GM04503 (cell line): ENCODE measurements around the gene CLN6.
"Not testable (repeated sequence)": the region's sequence is repeated elsewhere in the genome, so short reads cannot be mapped to it uniquely, and the experiment has no call there.

Experiments used
- DNase-seq: peaks from one replicate; pipeline ENCODE4 v3.0.0-alpha.2; 2012; ENCODE audit warnings: low read depth

Gene CLN6

DNA sequence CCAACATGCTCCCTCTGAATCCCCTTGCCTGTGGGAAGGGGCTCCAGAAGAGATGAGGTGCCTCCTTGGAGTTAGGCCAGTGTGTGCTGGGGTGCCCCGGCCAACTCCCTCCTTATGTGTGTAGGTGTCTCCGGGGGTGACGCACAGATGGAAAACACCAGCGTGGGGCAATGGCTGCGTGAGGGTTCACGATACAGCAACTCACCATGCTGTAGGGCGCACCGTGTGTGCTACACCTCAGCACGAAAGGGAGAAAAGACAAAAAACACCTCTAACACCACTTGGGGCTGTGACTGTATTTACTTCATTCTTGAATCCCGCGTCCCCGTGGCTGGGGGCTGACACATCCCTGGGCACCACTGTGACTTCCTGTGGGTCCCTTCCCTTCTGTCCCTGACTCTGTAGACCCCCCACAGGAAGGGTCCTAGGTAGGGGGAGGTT lies 22.8 kb downstream of the CLN6 start:
- DNase-seq, result no peak

GRCh38 chr15:68205954-68206539 lies 23.5 kb downstream of the CLN6 start:
- no peak for DNase-seq

GRCh38 chr15:68205558-68205944 lies 24.0 kb downstream of the CLN6 start:
- DNase-seq, result no peak

GRCh38 chr15:68204776-68205557 lies 24.6 kb downstream of the CLN6 start, which contains the start of gene CALML4:
Gene CALML4, minus strand, starts transcription at chr15:68205332. Its CDS starts 85 bp downstream, at chr15:68205247.
- DNase-seq, result no peak

DNA sequence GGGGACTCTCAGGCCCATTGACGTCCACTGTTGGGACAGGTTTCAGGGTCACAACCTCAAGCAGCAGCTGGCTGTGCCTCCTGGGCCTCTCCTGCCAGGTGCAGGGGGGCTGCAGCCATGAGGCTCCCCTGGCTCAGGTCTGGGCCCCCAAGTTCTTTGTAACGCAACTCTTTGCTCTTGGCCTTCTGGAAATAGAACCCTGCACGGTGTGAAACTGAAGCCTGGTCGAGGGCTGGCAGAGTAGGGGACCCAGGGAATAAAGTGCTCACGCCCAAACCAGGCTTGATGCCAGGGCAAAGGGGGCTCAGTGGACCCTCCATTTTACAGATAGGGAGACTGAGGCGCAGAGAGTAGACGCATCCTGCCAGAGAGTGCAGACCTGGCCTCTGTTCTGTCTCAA lies 25.2 kb downstream of the CLN6 start:
- no peak for DNase-seq

- no peak for DNase-seq
Measured at GRCh38 chr15:68203956-68204355, 25.6 kb downstream of the CLN6 start.

DNA sequence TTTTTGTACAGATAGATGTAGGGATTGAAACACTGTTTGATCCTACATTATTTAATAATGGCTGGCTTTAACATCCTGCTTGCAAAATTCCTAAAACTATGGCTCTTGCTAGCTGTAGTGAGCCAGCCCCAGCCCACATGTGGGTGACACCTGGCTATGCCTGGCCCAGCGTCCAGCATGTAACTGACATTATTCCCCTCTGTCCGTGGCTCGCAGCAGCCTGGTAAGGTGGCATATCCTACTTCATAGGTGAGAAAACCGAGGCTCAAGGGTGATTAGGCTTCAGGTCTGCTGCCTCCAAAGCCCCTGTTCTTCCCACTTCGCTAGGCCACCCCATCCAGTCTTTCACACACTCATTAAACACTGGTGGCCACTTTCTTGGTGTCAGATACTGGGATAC lies 26.0 kb downstream of the CLN6 start:
- DNase-seq, result no peak

GRCh38 chr15:68202994-68203393 lies 26.5 kb downstream of the CLN6 start:
- DNase-seq, result not testable (repeated sequence)

DNA sequence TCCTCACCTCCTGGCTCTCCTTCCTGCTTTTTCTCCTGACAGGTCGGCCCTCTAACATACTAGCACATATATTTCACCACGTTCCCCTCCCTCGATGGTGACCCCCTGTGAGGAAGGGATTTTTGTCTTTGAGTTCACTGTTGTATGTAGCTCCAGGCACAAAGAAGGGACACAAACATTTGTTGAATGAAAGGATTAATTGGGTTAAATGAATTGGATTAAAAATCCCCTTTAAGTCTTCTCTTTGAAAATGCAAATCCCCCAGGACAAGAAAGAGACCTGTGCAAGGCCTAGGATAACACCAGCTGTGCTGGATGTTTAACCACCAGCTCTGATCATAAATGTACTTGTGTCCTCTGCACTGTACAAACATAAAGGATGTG lies 27.7 kb downstream of the CLN6 start:
- DNase-seq, result no peak

DNA sequence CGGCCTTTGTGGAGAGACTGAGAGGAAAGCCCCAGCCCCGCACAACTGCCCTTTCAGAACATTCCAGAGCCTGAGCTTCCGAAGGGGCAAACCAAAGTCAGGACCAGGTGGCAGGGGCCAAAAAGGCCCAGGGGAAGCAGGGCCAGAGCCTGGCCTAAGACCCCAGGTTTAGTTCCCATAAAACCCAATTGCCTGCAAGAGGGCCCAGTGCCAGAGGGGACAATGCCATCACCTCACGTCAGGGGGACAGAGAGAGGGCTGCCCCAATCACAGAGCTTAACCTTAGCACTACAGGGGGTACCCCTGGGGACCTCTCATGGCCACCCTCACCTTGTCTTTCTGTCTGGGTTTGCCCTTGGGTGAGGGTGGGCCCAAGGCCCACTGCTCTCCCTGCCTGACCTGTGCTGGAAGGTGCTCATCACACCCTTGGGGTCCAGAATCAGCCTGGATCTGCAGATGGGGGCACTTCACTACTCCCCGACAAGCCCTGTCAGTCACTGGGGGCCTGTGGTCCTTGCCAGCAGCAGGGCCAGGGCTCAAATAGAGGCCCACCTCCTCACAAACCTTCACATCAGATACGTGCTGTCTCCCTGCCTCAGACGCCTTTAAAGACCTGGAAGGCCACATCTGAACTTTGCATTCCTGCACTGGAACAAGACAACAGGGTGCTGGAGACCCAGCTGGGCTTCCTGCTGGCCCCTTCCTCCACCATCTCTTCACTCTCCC lies 28.2 kb downstream of the CLN6 start:
- no peak for DNase-seq

DNA sequence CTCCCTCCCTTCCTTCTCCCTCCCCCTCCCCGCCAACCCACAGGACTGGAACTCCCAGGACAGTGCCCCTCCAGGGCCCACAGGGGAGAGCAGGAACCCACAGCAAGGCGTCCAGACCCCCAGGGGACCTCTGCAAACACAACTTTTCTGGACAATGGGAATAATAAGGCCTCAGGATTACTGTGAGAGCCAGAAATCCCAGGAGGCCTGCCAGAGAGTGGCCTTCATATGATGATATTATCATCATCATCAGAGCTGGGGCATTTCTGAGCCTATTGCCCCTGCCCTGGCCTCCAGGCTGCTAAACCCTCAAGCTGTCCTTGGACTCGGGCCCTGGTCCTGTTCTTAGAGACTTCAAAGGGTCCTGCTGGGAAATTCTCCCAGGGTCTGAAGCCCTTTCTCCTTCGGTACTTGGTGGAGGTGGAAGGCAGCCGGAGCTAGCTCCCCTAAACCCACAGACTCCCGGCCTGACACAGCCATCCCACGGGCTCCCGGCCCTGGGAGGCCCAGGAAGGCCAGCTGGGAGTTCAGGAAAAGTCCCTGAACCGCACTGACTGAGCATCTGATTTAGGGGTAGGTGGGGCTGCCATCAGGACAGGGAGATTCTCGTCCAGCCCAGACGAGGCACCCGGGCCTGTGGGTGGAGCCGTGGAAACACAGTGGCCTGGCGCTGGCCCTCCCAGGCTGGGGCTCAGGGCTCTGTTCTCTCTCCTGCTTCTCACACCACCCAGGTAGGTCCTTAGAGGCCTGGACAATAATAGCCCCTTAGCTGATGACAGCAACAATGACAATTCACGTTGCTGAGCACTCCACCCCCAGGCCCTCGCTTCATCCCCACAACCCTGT lies 29.3 kb downstream of the CLN6 start:
- DNase-seq, result no peak

DNA sequence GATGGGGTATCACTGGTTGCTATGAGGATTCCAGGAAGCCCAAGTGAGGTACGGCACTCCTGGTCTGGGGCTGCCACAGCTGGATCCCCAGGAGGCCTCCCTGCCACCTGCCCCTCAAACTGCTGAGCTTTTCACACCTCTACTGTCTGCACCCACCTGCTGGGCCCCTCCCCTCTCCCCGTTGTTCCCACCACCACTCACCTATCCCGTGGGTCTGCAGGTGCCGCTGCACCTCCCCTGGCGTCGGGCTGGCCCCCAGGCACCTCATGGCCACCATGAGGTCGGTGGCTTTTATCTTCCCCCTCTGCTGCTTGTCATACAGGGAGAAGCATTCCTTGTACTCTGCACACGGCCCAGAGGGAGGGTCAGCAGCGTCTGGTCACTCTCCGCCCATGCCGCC lies 30.2 kb downstream of the CLN6 start:
- DNase-seq, result no peak

DNA sequence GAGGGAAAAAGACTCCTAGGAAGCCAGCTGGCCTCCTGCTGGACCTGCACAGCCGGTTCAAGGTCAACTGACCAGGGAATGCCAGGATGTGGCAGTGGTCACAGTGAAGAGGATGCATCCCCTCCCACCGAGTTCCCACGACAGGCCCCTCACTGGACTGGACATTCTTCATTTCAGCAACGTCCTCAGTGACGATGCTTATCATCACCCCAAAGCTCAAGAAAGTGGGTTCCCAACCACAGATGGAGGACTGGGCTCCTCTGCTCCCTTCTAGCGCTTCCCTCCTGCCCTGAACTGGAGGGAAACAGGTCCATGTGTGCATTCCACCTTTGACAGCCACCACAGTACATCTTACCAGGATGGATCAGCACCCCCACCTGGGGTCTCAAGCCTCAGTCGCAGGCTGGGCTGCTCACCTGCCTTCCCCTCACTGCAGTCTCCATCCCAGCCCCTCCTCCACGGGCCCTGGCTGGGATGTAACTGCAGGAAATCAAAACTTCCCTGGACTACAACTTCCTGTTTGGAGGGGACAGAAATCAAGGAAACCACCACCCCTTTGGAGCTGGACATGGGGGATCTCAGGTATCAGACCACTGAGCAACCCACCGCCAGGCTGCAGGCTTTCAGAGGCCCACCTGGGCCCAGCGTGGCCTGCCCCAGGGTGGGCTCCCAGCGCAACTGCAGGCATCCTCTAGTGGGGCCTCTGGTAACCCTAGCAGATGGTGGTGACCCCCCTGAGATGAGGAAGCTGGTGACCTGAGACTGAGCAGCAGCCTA lies 31.7 kb downstream of the CLN6 start:
- no peak for DNase-seq

DNA sequence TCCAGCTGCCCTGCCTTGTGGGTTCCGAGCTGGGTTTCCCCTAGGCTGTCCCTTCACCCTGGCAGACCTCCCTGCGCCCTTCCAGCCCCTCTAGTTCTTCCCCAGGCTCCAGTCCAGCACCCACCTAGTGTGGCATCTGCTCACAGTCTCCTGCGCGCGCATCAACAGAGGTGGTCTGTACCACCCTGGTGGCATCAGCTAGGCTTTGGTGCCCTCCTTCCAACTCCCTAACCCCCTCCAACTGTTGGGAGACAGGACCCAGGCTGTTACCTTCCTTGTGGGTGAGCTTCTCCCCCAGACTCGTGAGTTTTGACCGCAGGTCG lies 32.4 kb downstream of the CLN6 start:
- DNase-seq, result no peak

DNA sequence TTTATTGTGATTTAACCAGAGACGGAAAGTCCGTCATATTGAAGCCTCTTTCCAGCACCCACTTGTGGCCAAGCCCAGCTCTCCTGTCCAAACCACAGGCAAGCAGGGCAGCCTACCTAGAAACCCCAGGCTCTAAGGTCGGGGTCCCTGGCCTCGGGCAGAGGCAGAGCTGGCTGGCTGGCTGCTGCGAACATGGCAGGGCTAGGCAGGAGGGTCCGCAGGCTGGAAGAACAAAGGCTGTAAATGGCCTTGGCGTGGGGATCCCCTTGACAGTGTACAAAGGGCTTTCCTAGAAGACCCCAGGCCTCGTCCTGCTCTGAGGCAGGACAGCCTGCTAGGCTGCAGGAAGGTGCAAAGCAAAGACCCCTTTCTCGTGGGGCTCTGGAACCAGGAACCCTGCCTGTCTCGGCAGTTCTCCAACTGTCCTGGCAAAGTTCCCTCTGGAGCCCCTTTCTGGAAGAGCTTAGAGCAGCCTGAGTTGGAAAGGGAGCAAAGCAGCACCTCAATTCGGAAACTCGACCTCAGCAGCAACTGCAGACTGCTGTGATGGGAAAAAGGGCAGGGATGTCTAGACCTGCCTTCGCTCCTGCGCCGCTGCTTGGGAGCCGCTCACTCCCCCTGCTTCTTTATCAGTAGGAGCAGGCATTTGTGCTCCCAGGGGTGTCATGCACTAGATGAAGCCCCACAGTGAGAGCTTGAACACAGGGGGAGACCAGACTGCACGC lies 32.9 kb downstream of the CLN6 start:
- no peak for DNase-seq

GRCh38 chr15:68195336-68196112 lies 34.0 kb downstream of the CLN6 start:
- DNase-seq, result no peak

DNA sequence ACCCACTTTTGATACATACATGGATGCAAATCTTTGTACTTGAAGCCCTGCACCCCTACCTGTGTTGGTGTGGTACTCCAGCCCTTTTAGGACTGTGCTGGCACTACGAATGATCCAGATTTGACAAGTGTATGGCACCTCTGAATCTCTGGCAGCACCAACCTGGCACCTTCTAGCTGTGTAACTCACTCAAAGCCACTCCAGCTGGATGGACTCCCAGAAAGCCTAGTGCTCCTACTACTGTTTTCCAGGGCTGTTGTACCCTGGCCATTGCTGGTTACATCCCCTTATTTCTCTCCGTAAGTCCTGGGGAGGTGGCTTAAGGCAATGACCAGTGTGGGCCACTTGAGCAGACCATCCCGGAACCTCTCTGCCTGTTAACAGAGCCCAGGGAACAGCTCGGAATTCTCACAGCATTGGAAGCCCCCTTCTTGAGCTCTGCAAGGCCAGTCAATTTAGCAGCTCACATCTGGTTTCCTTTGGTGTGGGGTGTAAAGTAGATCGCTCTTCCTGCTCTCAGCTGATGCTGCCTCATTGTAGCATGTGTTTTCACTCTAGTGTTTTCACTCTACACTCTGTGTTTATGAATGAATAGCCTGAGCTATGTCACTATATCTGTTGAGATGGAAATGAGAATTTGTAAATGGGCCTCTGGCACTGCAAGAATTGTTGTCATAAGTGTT lies 36.6 kb downstream of the CLN6 start:
- DNase-seq, result no peak

DNA sequence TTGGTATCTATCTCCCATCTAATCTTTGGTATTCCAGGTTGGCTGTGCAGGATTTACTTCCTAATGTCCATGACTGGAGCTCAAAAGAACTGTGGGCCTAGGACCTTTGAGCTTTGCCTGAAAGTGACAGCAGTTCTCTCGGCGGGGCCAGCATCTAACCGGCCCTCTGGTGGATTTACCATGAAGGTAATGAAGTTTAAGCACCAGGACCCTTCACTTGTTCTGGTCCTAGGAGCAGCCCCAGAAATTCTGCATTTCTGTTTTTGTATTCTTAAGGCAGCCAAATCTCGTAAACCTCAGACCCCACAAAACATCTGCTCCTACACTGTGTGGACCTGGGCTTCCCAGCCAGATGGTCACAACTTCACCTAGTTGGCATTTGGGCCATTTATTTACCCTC lies 37.4 kb downstream of the CLN6 start:
- no peak for DNase-seq

DNA sequence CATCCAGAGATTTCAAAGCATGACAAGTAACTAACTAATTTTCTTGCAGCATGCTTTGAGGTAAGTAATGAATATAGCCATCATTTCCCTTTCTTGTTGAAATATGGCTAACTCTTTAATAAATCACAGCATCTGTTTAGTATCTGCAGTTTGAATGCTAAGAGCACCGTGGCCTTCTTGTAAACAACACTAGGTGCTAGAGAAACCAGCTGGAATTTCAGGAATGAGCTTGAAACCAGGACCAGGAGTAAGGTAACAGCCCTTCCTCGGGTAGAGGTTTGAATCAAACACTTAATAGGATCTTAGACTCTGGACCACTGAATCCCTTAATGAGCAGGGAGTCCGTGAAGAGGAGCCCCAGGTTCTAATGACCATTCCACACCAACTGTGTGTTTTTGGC lies 38.0 kb downstream of the CLN6 start:
- DNase-seq, result no peak

DNA sequence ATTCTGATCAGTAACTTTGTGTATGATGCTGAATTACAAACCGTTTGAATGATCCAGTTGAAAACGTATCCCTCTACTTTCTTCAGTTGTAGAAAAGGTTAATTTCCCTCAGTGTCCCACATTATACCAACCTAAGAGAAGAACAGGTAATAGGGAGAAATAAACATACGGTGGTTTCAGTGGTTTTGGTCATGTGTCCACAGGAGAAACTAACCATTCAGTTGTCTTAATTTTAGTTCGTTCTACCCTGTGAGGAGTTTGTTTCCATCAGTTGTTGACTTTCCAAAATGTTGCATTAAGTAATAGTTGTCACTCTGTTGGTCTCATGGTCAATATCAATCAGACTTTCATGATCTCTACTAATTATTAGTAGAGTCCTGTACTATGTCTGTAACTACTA lies 39.5 kb downstream of the CLN6 start:
- no peak for DNase-seq
